ENCODE results near the gene DNTT. TPM values are rescaled to one million over a fixed set of nuclear protein-coding genes. Genes with fewer than 3 reads are reported as not detected.

DNTT gene
- total and polyA plus RNA-seq, 9 of the 15 experiments (the other 6 are each of a cell fraction or from before 2014, with no cell fraction given), result not detected

GRCh38 chr10:96374985-96375830 lies 71.0 kb downstream of the DNTT start (continued):
- TF ChIP-seq REST (IDR thresholded peaks at IDR 0.05; ENCODE audit: borderline replicate concordance) (peak; percentile 58; the same call in 1 of the 2 replicates), REST (CRISPR knock-in tag; IDR thresholded peaks at IDR 0.05; ENCODE audit: low read depth) (no peak), ZNF197 (CRISPR knock-in tag; IDR thresholded peaks at IDR 0.05; ENCODE audit: low read depth) (no peak), ATF1 (CRISPR knock-in tag; IDR thresholded peaks at IDR 0.05) (no peak), ATF1 (tag; IDR thresholded peaks at IDR 0.05) (peak; percentile 20; the same call in 1 of the 2 replicates), SMC3 (conservative IDR thresholded peaks at IDR 0.05; ENCODE audit: insufficient read depth, low read depth, low read length) (peak; percentile 79), ZNF445 (CRISPR knock-in tag; IDR thresholded peaks at IDR 0.05; ENCODE audit: low read depth) (no peak), CREM (IDR thresholded peaks at IDR 0.05; ENCODE audit: low read depth) (peak; percentile 32; the same call in 1 of the 2 replicates), HCFC1 (IDR thresholded peaks at IDR 0.05; ENCODE audit: low read depth, low read length) (0 out of 2 replicates have a peak, but pooled peaks have one; percentile 12), CBFA2T2 (conservative IDR thresholded peaks at IDR 0.05) (no peak), ZNF146 (CRISPR knock-in tag; IDR thresholded peaks at IDR 0.05; ENCODE audit: unreplicated experiment) (no peak)

Measured in K562 (cell line).